ENCODE results near the gene NAGLU.

NAGLU gene

GRCh38 chr17:42578282-42578869, 42.3 kb downstream of the NAGLU start:
- no peaks in the 10 kb centered on the region for H3K27me3 ChIP-seq (ENCODE audit: insufficient read depth, low read length)

GRCh38 chr17:42579794-42580551, 43.9 kb downstream of the NAGLU start:
- WGBS, result 86% methylated on average over 2 of the region's 2 CpGs
- Histone ChIP-seq H3K9me3 (ENCODE audit: insufficient read depth, low read depth, low read length) (no peaks in the 10 kb centered on the region), H3K27ac (ENCODE audit: low read depth, low read length) (no peak overlapping the region), H3K9ac (ENCODE audit: low read depth, low read length) (no peak overlapping the region), H3K27me3 (ENCODE audit: insufficient read depth, low read length) (no peaks in the 10 kb centered on the region), H3K36me3 (ENCODE audit: insufficient read depth, low read length) (peaks cover 62% of the 10 kb centered on the region), H3K4me1 (ENCODE audit: insufficient read depth, low read length) (no peaks in the 10 kb centered on the region; the same call in 1 of the 2 replicates), H3K4me3 (ENCODE audit: low read length) (no peak overlapping the region)

More at GRCh38 chr17:42578282-42578869, 42.3 kb downstream of the NAGLU start:
- Histone ChIP-seq H3K4me1 (ENCODE audit: insufficient read depth, low read length) (no peaks in the 10 kb centered on the region; the same call in 1 of the 2 replicates), H3K4me3 (ENCODE audit: low read length) (peak overlapping the region; percentile 88), H3K9me3 (ENCODE audit: insufficient read depth, low read depth, low read length) (no peaks in the 10 kb centered on the region), H3K9ac (ENCODE audit: low read depth, low read length) (peak overlapping the region; percentile 94), H3K36me3 (ENCODE audit: insufficient read depth, low read length) (peaks cover 61% of the 10 kb centered on the region), H3K27ac (ENCODE audit: low read depth, low read length) (peak overlapping the region; percentile 77)
- 2% methylated on average over 19 of the region's 20 CpGs for WGBS

GRCh38 chr17:42581744-42582270, 45.8 kb downstream of the NAGLU start:
- H3K27ac ChIP-seq (ENCODE audit: low read depth, low read length), result no peak overlapping the region
- no peaks in the 10 kb centered on the region; the same call in 1 of the 2 replicates for H3K4me1 ChIP-seq (ENCODE audit: insufficient read depth, low read length)
- no peaks in the 10 kb centered on the region for H3K9me3 ChIP-seq (ENCODE audit: insufficient read depth, low read depth, low read length)
- H3K36me3 ChIP-seq (ENCODE audit: insufficient read depth, low read length), result peaks cover 65% of the 10 kb centered on the region
- no peaks in the 10 kb centered on the region for H3K27me3 ChIP-seq (ENCODE audit: insufficient read depth, low read length)
- H3K9ac ChIP-seq (ENCODE audit: low read depth, low read length), result no peak overlapping the region
- WGBS, result 95% methylated on average over 10 of the region's 10 CpGs
- H3K4me3 ChIP-seq (ENCODE audit: low read length), result no peak overlapping the region

- 94% methylated on average over 8 of the region's 9 CpGs for WGBS
- Histone ChIP-seq H3K36me3 (ENCODE audit: insufficient read depth, low read length) (peaks cover 90% of the 10 kb centered on the region), H3K4me3 (ENCODE audit: low read length) (no peak overlapping the region), H3K4me1 (ENCODE audit: insufficient read depth, low read length) (no peaks in the 10 kb centered on the region), H3K9ac (ENCODE audit: low read depth, low read length) (no peak overlapping the region), H3K27ac (ENCODE audit: low read depth, low read length) (no peak overlapping the region), H3K9me3 (ENCODE audit: insufficient read depth, low read depth, low read length) (no peaks in the 10 kb centered on the region), H3K27me3 (ENCODE audit: insufficient read depth, low read length) (no peaks in the 10 kb centered on the region)
Observed at GRCh38 chr17:42584880-42585279, 48.8 kb downstream of the NAGLU start.

- Histone ChIP-seq H3K9ac (ENCODE audit: low read depth, low read length) (no peak overlapping the region), H3K4me1 (ENCODE audit: insufficient read depth, low read length) (no peaks in the 10 kb centered on the region), H3K27me3 (ENCODE audit: insufficient read depth, low read length) (no peaks in the 10 kb centered on the region), H3K4me3 (ENCODE audit: low read length) (no peak overlapping the region), H3K27ac (ENCODE audit: low read depth, low read length) (no peak overlapping the region), H3K36me3 (ENCODE audit: insufficient read depth, low read length) (peaks cover 89% of the 10 kb centered on the region), H3K9me3 (ENCODE audit: insufficient read depth, low read depth, low read length) (no peaks in the 10 kb centered on the region)
- WGBS, result 94% methylated on average over 1 of the region's 1 CpG
Observed at GRCh38 chr17:42585353-42585752, 49.3 kb downstream of the NAGLU start.

- peaks cover 96% of the 10 kb centered on the region for H3K36me3 ChIP-seq (ENCODE audit: insufficient read depth, low read length)
- no peaks in the 10 kb centered on the region for H3K27me3 ChIP-seq (ENCODE audit: insufficient read depth, low read length)
- 86% methylated on average over 7 of the region's 7 CpGs for WGBS
- H3K4me1 ChIP-seq (ENCODE audit: insufficient read depth, low read length), result no peaks in the 10 kb centered on the region
- no peak overlapping the region for H3K27ac ChIP-seq (ENCODE audit: low read depth, low read length)
- no peak overlapping the region for H3K9ac ChIP-seq (ENCODE audit: low read depth, low read length)
- no peaks in the 10 kb centered on the region for H3K9me3 ChIP-seq (ENCODE audit: insufficient read depth, low read depth, low read length)
- H3K4me3 ChIP-seq (ENCODE audit: low read length), result no peak overlapping the region
Observed at GRCh38 chr17:42586514-42587230, 50.6 kb downstream of the NAGLU start.

- Histone ChIP-seq H3K4me3 (ENCODE audit: low read length) (no peak overlapping the region), H3K4me1 (ENCODE audit: insufficient read depth, low read length) (no peaks in the 10 kb centered on the region), H3K27ac (ENCODE audit: low read depth, low read length) (no peak overlapping the region), H3K36me3 (ENCODE audit: insufficient read depth, low read length) (peaks cover 59% of the 10 kb centered on the region), H3K27me3 (ENCODE audit: insufficient read depth, low read length) (no peaks in the 10 kb centered on the region), H3K9ac (ENCODE audit: low read depth, low read length) (no peak overlapping the region), H3K9me3 (ENCODE audit: insufficient read depth, low read depth, low read length) (no peaks in the 10 kb centered on the region)
- WGBS, result 93% methylated on average over 2 of the region's 2 CpGs
Observed at GRCh38 chr17:42590886-42591285, 54.8 kb downstream of the NAGLU start.

GRCh38 chr17:42591411-42591810, 55.4 kb downstream of the NAGLU start:
- no peak overlapping the region for H3K27ac ChIP-seq (ENCODE audit: low read depth, low read length)
- no peaks in the 10 kb centered on the region for H3K27me3 ChIP-seq (ENCODE audit: insufficient read depth, low read length)
- 97% methylated on average over 9 of the region's 9 CpGs for WGBS
- H3K4me1 ChIP-seq (ENCODE audit: insufficient read depth, low read length), result no peaks in the 10 kb centered on the region
- H3K4me3 ChIP-seq (ENCODE audit: low read length), result no peak overlapping the region
- H3K9ac ChIP-seq (ENCODE audit: low read depth, low read length), result no peak overlapping the region
- no peaks in the 10 kb centered on the region for H3K9me3 ChIP-seq (ENCODE audit: insufficient read depth, low read depth, low read length)
- H3K36me3 ChIP-seq (ENCODE audit: insufficient read depth, low read length), result peaks cover 55% of the 10 kb centered on the region
